ENCODE results near the gene TRAPPC3L. TPM values are rescaled to one million over a fixed set of nuclear protein-coding genes. Genes with fewer than 3 reads are reported as not detected.

The TRAPPC3L gene
- polyA plus RNA-seq, 1 experiment = 0.04 TPM

DNA sequence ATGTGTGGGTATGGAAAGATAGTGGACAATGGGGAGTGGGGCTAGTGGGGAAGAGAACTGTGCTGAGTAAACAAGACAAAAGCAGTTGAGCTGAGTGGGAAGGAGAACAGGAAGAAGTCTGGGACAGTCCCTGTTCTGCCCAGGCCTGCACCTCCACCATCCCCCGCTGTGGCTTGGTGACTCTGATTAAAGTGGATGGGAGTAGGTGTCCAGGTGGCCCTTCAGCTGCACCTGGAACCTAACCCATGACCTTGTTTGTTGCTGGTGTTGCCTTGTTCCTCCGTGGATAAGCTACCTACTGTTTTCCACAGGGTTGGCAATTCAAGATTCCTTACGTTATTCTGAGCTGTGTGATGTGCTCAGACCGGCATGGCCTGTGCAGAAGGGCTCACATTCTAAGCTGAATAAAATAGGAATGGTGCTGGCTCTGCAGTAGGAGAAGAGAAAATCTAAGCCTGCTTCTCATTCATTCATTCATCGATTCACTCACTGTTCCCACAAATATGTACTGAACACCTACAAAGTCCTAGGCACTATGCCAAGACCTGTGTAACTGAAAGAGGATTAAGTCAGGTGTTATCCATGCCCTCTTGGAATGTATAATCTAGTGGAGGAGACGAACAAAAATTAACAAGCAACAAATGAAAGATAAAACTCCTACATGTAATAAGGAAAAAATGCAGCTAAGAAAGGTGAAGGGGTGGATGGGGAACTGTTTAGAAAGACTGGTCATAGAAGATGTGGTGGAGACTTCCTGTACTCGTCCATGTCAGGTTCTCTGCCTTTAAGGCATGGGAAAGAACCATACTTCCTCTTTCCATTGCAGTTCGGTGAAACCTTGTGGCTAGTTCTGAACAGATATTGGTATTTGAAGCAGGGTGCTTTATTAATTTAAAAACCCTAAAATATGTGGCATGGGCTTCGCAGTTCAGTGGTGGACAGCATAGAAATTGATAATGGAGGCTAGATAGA, 94.4 kb downstream of the TRAPPC3L start:
- H3K36me3 ChIP-seq (ENCODE audit: control insufficient read depth, insufficient read depth, low read length) = no peaks in the 10 kb centered on the region
- CTCF ChIA-PET = interaction anchor here (1.0 to 1.1 kb wide), 2 partner anchors 110 to 163 kb away, joined by 3 to 4 read pairs; no protein-coding TSS in a partner anchor
- DNase-seq (ENCODE audit: low read depth) = no peak
- TF ChIP-seq, protein P1, sequence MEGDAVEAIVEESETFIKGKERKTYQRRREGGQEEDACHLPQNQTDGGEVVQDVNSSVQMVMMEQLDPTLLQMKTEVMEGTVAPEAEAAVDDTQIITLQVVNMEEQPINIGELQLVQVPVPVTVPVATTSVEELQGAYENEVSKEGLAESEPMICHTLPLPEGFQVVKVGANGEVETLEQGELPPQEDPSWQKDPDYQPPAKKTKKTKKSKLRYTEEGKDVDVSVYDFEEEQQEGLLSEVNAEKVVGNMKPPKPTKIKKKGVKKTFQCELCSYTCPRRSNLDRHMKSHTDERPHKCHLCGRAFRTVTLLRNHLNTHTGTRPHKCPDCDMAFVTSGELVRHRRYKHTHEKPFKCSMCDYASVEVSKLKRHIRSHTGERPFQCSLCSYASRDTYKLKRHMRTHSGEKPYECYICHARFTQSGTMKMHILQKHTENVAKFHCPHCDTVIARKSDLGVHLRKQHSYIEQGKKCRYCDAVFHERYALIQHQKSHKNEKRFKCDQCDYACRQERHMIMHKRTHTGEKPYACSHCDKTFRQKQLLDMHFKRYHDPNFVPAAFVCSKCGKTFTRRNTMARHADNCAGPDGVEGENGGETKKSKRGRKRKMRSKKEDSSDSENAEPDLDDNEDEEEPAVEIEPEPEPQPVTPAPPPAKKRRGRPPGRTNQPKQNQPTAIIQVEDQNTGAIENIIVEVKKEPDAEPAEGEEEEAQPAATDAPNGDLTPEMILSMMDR (IDR thresholded peaks at IDR 0.05; ENCODE audit: insufficient read depth, low read depth, low read length) = no peak
- H3K27me3 ChIP-seq (ENCODE audit: control insufficient read depth, insufficient read depth, low read length) = no peaks in the 10 kb centered on the region
- POLR2A ChIA-PET = no interaction called here
- H3K4me3 ChIP-seq (ENCODE audit: low read depth, low read length) = no peak overlapping the region

DNA sequence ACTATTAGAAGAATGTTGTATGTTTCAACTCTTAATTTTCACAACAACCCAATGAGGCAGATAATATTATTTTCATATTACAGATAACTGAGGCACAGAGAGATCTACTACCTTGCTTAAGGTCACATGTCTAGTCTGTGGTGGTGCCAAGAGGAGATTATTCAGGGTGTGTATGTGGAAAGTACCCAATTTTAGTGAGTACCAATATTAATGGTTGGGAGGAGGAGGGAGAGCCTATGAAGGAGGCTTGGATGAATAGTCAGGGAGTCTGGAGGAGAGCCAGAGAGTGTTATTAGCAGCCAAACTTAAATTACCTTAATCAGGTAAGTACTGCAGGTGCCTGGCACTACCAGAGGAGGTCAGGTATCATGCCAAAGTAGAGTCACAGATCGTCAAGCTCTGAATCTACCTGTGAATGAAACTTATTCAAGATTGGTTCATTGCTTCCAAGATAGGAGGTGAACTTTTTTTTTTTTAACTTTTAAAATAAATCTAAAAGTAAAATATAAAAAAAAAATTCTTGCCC, 95.2 kb downstream of the TRAPPC3L start:
- Histone ChIP-seq H3K36me3 (ENCODE audit: control insufficient read depth, insufficient read depth, low read length) (no peaks in the 10 kb centered on the region), H3K4me3 (ENCODE audit: low read depth, low read length) (no peak overlapping the region), H3K27me3 (ENCODE audit: control insufficient read depth, insufficient read depth, low read length) (no peaks in the 10 kb centered on the region)
- ChIA-PET CTCF (interaction anchor here (1.0 kb wide), 1 partner anchor 111 kb away, joined by 4 read pairs; no protein-coding TSS in a partner anchor), POLR2A (no interaction called here)
- TF ChIP-seq, protein P1 (IDR thresholded peaks at IDR 0.05; ENCODE audit: insufficient read depth, low read depth, low read length) = no peak
- no peak for DNase-seq (ENCODE audit: low read depth)

DNA sequence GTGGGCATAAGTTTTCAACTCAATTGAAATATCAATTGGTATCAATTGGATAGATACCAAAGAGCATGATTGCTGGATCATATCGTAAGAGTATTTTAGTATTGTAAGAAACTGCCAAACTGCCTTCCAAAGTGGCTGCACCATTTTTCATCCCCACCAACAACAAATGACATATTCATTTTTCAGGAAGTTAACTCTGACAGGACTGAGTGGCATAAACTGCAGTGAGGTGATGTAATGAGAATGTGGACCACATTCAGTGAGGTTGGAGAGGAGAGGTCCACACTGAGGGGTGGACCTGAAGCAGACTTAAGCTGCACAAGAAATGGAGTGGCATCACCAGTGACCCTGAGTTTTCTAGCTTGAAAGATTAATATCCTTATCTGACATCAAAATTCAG, 95.9 kb downstream of the TRAPPC3L start:
- POLR2A ChIA-PET = no interaction called here
- TF ChIP-seq, protein P1 (IDR thresholded peaks at IDR 0.05; ENCODE audit: insufficient read depth, low read depth, low read length) = no peak
- CTCF ChIA-PET = interaction anchor here (1.0 kb wide), 1 partner anchor 20 kb away, joined by 3 read pairs; no protein-coding TSS in a partner anchor
- Histone ChIP-seq H3K36me3 (ENCODE audit: control insufficient read depth, insufficient read depth, low read length) (no peaks in the 10 kb centered on the region), H3K27me3 (ENCODE audit: control insufficient read depth, insufficient read depth, low read length) (no peaks in the 10 kb centered on the region), H3K4me3 (ENCODE audit: low read depth, low read length) (no peak overlapping the region)
- DNase-seq (ENCODE audit: low read depth) = no peak

DNA sequence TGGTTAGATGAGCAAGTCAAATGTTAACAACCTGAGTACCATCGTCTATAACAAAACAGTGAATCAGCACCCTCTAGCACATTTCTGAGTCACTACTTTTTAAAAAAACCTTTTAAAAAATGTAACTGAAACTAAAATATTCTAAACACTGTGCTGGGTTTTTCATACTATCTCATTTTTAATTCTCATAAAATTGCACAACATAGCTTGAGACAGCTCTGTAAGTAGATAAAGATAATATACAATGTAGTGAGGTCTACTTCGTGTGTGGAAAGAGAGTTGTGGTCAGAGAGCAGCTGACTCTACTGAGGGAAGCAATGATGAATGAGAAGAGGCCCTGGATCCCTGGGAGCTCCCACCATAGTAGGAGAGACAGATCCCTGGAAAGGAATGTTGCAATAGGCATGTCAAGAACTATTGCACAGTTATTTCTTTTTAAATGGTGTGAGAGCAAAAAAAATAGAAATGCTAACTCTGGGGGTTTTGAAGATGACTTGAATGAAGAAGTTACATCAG, 97.9 kb downstream of the TRAPPC3L start:
- peak; percentile 98 for DNase-seq (ENCODE audit: low read depth)
- CTCF ChIA-PET = interaction anchor here (0.9 to 4.6 kb wide), 4 partner anchors 10 to 159 kb away, joined by 4 to 26 read pairs (median 5); no protein-coding TSS in a partner anchor
- POLR2A ChIA-PET = interaction anchor here (0.6 kb wide), 1 partner anchor 38 kb away, joined by 3 read pairs; no protein-coding TSS in a partner anchor
- Histone ChIP-seq H3K36me3 (ENCODE audit: control insufficient read depth, insufficient read depth, low read length) (no peaks in the 10 kb centered on the region), H3K27me3 (ENCODE audit: control insufficient read depth, insufficient read depth, low read length) (no peaks in the 10 kb centered on the region), H3K4me3 (ENCODE audit: low read depth, low read length) (no peak overlapping the region)
- TF ChIP-seq, protein P1 (IDR thresholded peaks at IDR 0.05; ENCODE audit: insufficient read depth, low read depth, low read length) = no peak

DNA sequence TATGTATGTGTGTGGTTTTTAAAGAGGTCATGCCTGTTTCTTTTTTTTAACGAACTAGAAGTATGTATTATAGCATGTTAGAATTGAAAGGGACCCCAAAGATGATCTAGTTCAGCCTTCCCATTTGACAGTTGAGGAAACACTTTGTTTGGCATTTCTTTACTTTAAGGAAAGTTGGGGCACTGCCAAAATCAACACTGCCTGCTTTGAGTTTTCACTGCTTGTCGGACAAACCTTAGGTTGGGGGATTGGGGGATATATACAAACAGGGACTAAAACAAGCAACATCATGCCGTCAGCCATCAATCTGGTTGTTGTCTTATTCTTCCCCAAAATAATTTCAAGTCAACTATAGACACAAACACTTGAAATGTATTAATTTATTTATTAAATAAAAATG, 98.4 kb downstream of the TRAPPC3L start:
- no peak overlapping the region for H3K4me3 ChIP-seq (ENCODE audit: low read depth, low read length)

More for the DNA sequence above, 98.4 kb downstream of the TRAPPC3L start:
- POLR2A ChIA-PET = interaction anchor here (0.6 kb wide), 1 partner anchor 39 kb away, joined by 3 read pairs; no protein-coding TSS in a partner anchor
- Histone ChIP-seq H3K27me3 (ENCODE audit: control insufficient read depth, insufficient read depth, low read length) (no peaks in the 10 kb centered on the region), H3K36me3 (ENCODE audit: control insufficient read depth, insufficient read depth, low read length) (no peaks in the 10 kb centered on the region)
- DNase-seq (ENCODE audit: low read depth) = no peak
- TF ChIP-seq, protein P1 (IDR thresholded peaks at IDR 0.05; ENCODE audit: insufficient read depth, low read depth, low read length) = no peak
- CTCF ChIA-PET = interaction anchor here (0.9 to 4.6 kb wide), 6 partner anchors 11 to 178 kb away, joined by 3 to 26 read pairs (median 5); no protein-coding TSS in a partner anchor

All from BJ (cell line).